ENCODE results near the gene AGO1. TPM values are rescaled to one million over a fixed set of nuclear protein-coding genes. Genes with fewer than 3 reads are reported as not detected.

The AGO1 gene
- total RNA-seq, 6 donors from 2014 or later = 11.4 to 26.8 (median 22.9) TPM

- Histone ChIP-seq H3K4me1 (peaks cover 0 to 12% (median 3%) of the 10 kb centered on the region in 4 donors), H3K9me3 (no peaks in the 10 kb centered on the region), H3K4me3 (no peak overlapping the region), H3K27me3 (no peaks in the 10 kb centered on the region), H3K36me3 (peaks cover 40 to 95% (median 70%) of the 10 kb centered on the region in 4 donors), H3K27ac (no peak overlapping the region)
- TF ChIP-seq POLR2A (IDR thresholded peaks at IDR 0.05) = no peak
- TF ChIP-seq POLR2AphosphoS5 (IDR thresholded peaks at IDR 0.05) = no peak
- no peak for TF ChIP-seq EP300 (IDR thresholded peaks at IDR 0.05)
- TF ChIP-seq CTCF (IDR thresholded peaks at IDR 0.05) = no peak
- WGBS, 2 donors = 90 to 92% methylated on average over 8 of the region's 8 CpGs
- ATAC-seq (ENCODE audit: low FRiP score in 2 of 2) (no peak), DNase-seq (no peak)
Observed at GRCh38 chr1:35838693-35839245, 44.2 kb upstream of the AGO1 start.

GRCh38 chr1:35844826-35845225, 38.2 kb upstream of the AGO1 start:
- TF ChIP-seq EP300 (IDR thresholded peaks at IDR 0.05) = no peak
- no peak for TF ChIP-seq POLR2AphosphoS5 (IDR thresholded peaks at IDR 0.05)
- TF ChIP-seq CTCF (IDR thresholded peaks at IDR 0.05) = no peak
- no peak for TF ChIP-seq POLR2A (IDR thresholded peaks at IDR 0.05)
- H3K36me3 ChIP-seq = peaks cover 21 to 75% (median 48%) of the 10 kb centered on the region in 4 donors

GRCh38 chr1:35845766-35846165, 37.2 kb upstream of the AGO1 start:
- DNase-seq (no peak), ATAC-seq (ENCODE audit: low FRiP score in 2 of 2) (no peak)
- no peak for TF ChIP-seq EP300 (IDR thresholded peaks at IDR 0.05)
- no peak for TF ChIP-seq POLR2AphosphoS5 (IDR thresholded peaks at IDR 0.05)
- no peak for TF ChIP-seq CTCF (IDR thresholded peaks at IDR 0.05)
- TF ChIP-seq POLR2A (IDR thresholded peaks at IDR 0.05) = no peak
- Histone ChIP-seq H3K27ac (no peak overlapping the region), H3K4me3 (no peak overlapping the region), H3K36me3 (peaks cover 21 to 75% (median 46%) of the 10 kb centered on the region in 4 donors), H3K9me3 (no peaks in the 10 kb centered on the region), H3K4me1 (peaks cover 0 to 8% (median 4%) of the 10 kb centered on the region in 4 donors), H3K27me3 (no peaks in the 10 kb centered on the region)
- 65 to 88% methylated on average over 1 of the region's 1 CpG for WGBS, 2 donors

More at GRCh38 chr1:35844826-35845225, 38.2 kb upstream of the AGO1 start:
- Histone ChIP-seq H3K4me3 (no peak overlapping the region), H3K4me1 (peaks cover 0 to 8% (median 4%) of the 10 kb centered on the region in 4 donors), H3K27ac (no peak overlapping the region), H3K27me3 (no peaks in the 10 kb centered on the region), H3K9me3 (no peaks in the 10 kb centered on the region)
- DNase-seq (no peak), ATAC-seq (ENCODE audit: low FRiP score in 2 of 2) (no peak)
- 64 to 92% methylated on average over 1 of the region's 1 CpG for WGBS, 2 donors

- Histone ChIP-seq H3K4me1 (peaks cover 0 to 8% (median 5%) of the 10 kb centered on the region in 4 donors), H3K27me3 (no peaks in the 10 kb centered on the region), H3K4me3 (no peak overlapping the region), H3K27ac (peak overlapping the region in 1 of 4 donors; percentile 0), H3K9me3 (no peaks in the 10 kb centered on the region), H3K36me3 (peaks cover 2 to 72% (median 39%) of the 10 kb centered on the region in 4 donors)
- no peak for DNase-seq
- WGBS, 2 donors = 75 to 86% methylated on average over 1 of the region's 1 CpG
- TF ChIP-seq POLR2AphosphoS5 (IDR thresholded peaks at IDR 0.05) = no peak
- ATAC-seq (ENCODE audit: low FRiP score in 2 of 2) = no peak
Observed at GRCh38 chr1:35847935-35848565, 35.0 kb upstream of the AGO1 start.

- ATAC-seq (ENCODE audit: low FRiP score in 2 of 2) (no peak), DNase-seq (no peak)
- H3K4me3 ChIP-seq = no peak overlapping the region
- peaks cover 0 to 8% (median 5%) of the 10 kb centered on the region in 4 donors for H3K4me1 ChIP-seq
- no peak for TF ChIP-seq POLR2AphosphoS5 (IDR thresholded peaks at IDR 0.05)
- TF ChIP-seq POLR2A (IDR thresholded peaks at IDR 0.05) = no peak
- TF ChIP-seq CTCF (IDR thresholded peaks at IDR 0.05) = no peak
- no peak for TF ChIP-seq EP300 (IDR thresholded peaks at IDR 0.05)
- H3K27ac ChIP-seq = peak overlapping the region in 1 of 4 donors; percentile 15
- WGBS, 2 donors = 93 to 100% methylated on average over 2 of the region's 2 CpGs
- no peaks in the 10 kb centered on the region for H3K9me3 ChIP-seq
- peaks cover 8 to 76% (median 47%) of the 10 kb centered on the region in 4 donors for H3K36me3 ChIP-seq
- no peaks in the 10 kb centered on the region for H3K27me3 ChIP-seq
Observed at GRCh38 chr1:35850051-35850450, 33.0 kb upstream of the AGO1 start.

All from upper lobe of left lung (tissue), 6 donors.